Activated naive CD4-positive, alpha-beta T cell (primary cell): ENCODE measurements around the gene GMDS.

Experiments
- DNase-seq, 4 experiments: peaks; one replicate each; lab custom pipeline; 2025; lab: John Stamatoyannopoulos, UW

GMDS gene

DNA sequence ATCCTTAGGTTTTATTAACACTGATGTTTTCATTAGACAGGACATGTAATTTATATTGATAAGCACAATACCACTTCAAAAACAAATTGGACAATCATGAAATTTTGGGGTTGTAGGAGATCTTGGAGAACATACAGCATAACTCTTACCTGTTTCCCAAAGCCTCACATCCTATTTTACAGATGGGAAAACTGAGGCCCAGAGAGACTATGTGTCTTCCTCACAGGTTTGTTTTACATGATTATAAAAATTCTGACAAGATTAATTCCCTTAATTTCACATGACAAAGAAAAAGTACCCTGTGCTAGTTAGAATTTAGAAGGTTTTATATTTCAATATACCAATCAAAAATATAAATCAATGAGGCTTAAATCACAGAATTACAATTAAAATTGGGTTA lies 145.5 kb downstream of the GMDS start:
- no peak for DNase-seq

DNA sequence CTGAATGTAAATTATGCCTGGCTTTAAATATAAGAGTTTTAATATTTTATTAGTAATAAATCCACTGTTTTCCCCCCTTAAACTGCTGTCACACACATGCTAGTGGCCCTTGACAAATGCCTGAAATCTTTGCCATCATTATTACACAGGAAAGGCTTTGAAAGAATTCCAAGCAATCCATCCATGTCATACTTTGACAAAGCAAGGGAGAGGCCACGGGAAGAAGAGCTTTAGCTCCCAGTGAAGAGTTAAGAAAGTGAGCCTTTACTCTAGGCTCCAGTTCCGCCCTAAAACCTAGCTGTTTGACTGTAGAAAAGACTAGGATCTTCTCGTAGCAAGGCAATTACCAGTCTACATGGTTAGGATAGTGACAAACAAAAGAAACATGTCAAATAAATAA lies 147.9 kb downstream of the GMDS start:
- no peak for DNase-seq

DNA sequence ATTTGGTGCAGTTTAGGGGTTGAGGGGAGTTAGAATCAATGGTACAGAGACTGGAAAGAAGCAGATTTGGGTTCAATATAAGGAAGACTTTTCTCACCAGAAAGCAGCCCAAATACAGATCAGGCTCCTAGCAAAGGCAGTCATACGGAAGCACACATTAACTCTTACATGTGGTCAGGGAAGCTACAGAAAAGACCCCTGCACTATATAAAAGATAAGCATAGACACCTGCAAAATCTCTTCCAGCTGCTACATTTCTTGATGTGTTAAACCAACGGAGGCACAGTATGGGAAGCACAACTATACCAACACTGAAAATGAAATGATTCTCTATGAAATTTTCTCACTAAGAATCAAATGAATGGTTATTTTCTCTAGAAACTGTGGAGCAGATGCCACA lies 150.8 kb downstream of the GMDS start:
- DNase-seq: no peak

DNA sequence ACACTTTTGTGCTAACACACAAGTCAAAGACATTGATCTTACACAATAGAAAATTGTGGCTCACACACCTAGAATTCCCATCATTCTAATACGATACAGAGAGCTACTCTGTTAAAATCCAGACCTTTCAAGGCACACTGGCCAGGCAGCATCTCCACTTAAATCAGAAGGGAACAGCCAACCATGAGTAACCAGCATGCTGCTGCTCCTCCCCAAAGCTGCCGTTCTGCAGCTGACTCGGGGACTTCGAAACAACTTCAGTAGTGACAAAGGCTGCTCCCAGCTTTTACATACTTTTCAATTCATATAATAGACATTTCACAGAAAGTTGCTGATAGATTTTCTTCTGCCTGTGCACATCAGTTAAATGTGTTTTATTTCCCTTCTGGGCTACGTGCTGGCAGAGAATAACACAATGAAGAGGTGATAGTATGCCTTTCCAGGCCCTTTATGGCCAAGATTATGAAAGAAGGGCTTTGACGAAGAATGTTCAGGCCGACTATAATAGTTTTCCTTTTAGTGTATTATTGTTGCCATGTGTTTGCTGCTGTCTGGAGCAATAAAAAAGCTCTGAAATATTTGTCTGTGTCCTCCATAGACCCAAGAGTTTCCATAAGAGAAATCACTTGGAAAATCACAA lies 159.0 kb downstream of the GMDS start:
- DNase-seq: no peak

DNA sequence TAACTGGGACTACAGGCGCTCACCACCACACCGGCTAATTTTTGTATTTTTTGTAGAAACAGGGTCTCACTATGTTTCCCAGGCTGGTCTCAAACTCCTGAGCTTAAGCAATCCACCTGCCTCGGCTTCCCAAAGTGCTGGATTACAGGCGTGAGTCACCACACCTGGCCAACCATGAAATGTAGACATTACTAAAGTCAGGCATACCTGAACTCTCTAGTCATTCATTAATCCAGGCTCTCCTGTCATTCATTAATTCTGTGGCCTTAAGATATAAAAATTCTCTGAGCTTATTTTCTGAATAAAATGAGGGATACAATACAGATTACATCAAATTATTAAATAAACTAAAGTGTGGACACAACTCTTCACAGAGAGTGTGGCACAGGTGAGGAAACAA lies 159.7 kb downstream of the GMDS start:
- no peak for DNase-seq

DNA sequence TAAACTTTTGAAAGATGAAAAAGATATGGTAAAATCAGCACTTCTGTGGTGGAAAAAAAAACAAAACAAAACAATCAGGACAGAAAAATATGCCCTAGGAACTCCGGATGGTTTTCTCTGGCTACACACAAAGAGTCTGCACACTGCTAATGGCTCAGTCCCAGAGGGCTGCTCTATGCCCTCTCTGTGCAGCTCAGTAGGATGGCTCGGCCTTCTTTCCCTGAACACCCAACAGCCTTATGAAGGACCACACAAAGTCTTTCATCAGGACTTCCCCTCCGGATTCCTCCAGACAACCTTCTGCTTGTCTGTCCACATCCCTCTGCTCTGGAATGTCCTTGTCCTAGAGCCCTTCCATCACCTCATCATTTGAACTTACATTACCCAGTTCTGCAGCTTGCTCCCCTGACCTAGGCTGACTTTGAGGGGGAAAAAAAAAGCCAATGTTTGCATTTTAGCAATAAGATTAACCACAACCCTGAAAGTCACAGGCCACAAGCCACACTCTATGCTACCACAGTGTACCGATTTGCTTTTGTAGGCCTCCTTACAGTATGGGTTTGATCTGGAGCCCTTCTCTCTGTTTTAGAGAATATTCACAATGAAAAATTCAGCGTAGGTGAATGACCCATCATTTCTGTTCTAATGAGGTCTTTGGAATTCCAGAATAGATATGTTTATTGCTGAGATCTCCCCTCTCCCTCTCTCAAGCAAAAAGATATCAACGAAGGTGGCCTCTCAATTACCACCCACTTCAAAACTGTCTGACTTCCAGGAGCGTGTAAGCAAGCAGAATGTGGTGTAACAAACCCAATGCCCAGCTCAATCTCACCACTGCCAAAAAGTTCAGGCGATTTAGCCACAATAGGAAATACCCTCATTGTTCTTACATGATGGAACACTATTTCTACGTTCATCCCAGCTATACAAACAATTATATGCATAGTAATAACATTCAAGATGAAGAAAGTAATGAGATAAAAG lies 164.0 kb downstream of the GMDS start:
- DNase-seq: no peak

DNA sequence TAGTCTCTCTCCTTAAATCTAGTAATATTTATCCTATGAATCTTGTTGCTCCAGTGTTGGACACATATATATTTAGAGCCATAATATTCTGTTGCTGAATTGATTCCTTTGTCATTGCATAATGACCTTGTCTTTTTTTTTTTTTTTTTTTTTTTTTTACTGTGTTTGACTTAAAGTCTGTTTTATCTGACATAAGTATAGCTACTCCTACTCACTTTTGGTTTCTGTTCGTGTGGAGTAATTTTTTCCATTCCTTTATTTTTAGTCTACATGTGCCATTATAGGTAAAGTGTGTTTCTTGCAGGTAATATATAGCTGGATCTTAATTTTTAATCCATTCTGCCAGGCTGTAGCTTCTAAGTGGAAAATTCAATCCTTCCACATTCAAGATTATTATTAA lies 166.5 kb downstream of the GMDS start:
- DNase-seq: no peak

DNA sequence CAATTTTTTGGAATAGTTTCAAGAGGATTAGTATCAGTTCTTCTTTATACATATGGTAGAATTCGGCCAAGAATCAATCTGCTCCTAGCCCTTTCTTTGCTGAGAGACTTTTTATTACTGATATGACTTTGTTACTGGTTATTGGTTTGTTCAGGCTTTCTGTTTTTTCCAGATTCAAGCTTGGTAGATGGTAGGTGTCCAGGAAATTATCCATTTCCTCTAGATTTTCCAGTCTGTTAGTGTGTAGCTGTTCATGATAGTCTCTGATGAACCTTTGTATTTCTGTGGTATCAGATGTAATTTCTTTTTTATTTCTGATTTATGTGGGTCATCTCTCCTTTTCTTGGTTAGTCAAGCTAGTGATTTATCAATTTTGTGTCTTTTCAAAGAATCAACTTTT lies 167.6 kb downstream of the GMDS start:
- no peak for DNase-seq

DNA sequence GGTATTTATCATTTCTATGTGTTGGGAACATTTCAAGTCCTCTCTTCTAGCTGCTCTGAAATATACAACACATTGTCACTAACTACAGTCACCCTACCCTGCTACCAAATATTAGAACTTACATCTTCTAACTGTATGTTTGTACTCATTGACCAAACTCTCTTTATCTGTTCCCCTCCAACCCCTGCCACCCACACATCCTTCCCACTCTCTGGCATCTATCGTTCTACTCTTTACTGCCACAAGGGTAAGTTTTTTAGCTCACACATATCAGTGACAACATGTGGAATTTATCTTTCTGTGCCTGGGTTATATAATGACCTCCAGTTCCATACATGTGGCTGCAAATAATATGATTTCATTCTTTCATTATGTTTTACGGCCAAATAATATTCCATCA lies 171.9 kb downstream of the GMDS start:
- no peak for DNase-seq

DNA sequence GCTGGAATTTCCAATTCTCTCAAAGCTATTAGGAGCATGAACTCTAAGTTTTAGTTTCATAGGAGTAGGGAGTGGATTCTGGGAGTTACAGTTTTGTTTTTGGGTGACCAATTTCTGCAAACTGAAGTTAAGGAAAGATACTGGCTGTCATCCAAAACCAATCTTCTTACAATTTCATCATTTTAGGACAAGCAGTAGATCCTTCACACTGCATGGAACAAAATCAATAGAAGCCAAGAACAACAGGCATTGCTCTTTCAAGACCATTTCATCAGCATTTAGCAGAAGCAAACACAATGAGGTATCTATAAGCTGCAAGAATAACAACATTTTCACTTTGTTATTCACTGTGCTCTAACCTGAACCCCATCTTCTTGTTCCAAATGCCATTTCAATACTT lies 173.0 kb downstream of the GMDS start:
- DNase-seq: no peak

DNA sequence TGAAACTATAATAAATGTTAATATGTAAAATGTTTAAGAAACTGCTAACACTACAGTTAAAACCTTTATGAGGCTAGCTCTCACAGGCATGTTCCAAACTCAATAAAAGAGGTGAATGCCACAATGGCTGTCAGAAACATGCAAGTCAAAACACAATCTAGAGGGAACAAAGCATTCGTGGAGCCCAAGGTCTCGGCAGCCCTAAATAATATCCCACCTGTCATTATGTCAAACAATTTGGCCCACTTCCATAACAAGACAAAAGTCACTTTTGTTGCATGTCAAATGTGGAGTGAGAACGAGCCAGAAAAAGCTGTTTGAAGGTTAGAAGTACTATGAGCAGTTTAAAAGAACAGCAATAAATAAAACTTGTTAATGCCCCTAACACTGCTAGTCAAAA lies 181.9 kb downstream of the GMDS start:
- no peak for DNase-seq

DNA sequence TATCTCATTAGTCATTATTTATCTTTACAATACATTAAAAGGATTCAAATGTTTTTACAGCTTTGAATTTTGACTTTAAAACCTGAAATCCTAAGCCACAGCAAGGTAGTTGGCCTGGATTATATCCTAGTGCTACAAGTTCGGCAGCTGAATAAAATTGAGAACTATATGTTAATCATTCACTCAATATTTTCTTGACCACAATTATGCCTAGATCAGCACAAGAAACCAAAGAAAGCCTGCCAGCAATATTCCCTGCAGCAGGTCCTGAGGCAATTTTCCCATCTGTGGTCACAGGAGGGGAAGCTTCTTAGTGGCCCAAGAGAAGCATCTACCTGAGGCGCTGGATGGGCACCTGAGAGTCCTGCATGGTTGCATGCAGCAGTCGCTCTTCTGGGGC lies 183.5 kb downstream of the GMDS start:
- DNase-seq: no peak

DNA sequence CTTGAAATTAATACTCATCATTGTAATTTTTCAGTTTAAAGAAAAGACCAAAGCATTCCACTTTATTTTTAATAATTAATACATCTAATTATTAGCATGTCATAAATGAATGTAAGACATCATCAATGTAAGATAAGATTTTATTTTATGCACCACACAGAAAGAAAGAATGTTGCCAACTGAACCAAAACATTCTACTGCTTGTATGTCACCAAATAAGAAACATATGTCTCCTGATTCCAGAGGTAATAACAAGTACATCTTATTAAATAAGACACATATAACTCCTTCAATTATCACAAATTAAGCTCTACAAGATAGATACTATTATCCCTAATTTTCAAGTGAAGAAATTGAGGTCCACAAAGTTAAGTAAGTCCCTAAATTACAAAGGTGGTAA lies 189.5 kb downstream of the GMDS start:
- no peak for DNase-seq

DNA sequence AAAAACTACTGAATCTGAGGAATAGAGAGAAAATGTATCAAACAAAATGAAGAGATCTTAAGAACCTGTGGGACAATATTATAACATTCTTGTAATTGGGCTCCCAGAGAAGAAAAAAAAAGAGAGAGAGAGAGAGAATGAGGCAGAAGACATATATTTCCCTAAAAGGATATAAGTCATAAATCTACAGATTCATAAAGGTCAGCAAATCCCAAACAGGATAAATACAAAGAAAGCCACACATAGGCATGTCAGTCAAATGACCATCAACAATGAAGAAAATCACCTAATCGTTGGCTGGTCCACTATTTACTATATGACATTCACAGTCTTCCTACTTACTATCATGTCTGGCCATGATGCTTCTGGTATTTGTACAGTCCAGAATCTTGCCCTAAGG lies 190.3 kb downstream of the GMDS start:
- DNase-seq: no peak

DNA sequence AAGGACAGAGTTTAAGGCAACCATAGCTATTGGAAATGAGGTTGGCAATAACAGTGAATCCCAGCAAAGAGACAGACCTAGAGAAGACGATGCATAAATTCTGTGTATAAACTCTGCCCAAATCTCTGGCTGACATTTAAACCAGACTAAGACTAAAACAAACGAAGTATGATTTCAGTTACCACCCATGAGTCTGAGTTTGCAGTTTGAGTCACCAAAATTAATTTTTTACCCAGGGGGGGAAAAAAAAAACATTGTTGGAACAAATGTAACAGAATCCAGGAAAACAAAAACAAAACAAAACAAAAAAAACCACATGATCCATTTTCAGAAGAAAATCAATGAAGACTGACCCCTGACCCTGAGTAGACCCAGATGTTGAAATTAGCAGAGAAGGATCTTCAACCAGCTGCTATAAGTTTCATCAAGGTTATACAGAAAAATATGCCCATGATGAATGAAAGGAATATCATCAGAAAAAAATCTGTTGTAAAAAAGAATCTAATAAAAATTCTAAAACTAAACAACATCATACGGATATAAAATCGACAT lies 190.8 kb downstream of the GMDS start:
- no peak for DNase-seq

DNA sequence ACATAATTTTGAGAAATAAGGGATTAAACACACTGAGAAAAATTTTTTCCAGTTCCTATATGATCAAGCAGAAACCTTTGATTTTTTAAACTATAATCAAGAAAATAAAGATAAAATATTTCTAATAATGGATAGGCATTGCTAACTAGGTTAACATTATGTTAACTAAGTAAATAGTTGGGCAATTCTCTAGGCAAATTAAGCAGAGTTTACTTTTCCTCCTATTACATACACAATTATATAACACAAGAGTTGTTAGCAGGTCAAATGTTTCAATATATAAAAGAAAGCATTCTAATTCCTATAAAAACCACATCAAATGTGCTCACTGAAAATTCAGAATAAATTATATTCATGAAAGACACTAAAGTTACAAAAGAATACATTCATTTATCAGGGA lies 191.7 kb downstream of the GMDS start:
- no peak for DNase-seq

DNA sequence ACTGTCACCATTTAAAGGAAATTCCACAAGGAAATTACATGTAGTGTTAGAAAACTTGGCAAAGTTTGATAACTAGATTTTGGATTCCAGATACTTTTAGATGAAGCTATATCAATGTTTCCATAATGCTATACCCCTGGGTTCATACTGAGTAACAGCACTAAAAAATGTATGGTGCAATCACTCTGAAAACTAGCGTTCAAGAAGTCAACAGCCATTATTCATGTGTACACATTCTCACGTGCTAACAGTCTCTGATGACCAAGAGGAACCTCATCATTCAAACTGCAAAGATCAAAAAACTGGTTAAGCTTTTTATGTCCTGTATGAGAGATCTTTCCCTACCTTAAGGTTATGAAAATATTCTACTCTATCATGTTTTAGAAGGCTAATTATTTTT lies 197.6 kb downstream of the GMDS start:
- DNase-seq: no peak

DNA sequence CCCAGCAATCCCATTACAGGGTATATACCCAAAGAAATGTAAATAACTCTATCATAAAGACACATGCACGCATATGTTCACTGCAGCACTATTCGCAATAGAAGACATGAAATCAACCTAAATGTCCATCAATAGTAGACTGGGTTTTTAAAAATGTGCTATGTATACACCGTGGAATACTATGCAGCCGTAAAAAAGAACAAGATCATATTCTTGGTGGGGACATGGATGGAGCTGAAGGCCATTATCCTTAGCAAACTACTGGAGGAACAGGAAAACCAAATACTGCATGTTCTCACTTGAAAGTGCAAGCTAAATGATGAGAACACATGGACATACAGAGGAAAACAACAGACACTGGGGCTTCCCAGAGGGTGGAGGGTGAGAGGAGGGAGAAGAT lies 201.2 kb downstream of the GMDS start:
- DNase-seq: no peak

DNA sequence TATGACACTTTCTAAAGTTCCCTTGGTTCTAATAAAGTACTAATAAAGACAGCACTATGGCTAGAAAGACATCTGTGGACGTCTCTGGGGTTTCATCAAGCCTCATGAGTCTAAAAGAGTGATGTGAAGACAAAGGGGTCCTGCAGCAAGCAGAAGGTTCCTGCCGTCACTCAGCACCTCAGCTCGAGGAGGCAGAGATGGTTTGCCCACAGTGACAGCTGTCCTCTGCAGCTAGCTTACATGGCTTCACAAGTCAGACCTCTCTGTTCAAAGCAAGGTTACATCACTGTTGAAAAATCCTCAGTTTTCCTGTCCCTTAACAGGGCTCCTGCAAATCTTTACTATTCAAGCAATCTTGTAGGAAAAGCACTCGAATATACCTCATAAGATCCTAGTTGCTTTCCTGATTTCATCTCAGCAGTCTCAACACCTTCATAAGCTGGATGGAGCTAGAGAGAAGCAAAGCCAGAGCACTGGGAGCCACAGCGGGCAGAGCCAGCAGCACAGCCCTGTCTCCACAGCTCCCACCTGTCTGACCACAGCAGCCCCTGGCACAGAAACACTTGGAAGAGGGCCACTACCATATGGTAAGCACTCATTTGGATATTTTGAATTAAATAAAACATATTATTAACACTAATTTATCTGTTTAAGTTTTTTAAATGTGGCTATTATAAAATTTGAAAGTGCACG lies 202.3 kb downstream of the GMDS start:
- no peak for DNase-seq

DNA sequence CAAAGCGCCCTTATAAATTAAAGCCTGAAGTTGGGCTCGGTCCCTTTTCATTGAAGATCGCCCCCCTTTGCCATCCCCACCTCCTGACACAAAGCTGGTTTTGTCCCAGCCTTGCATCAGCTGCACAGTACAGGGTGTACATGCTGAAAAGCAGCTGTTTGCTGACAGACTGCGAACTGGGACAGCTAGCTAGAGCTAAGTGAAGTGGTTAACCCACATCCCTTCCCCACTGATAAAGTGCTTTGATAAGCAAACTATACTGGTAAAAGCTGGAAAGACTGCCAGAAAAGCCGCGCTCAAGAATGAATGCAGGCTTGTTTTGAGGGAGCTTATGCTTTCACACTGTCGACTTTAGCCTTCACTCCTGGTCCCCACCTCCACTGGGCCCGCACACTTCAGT lies 207.3 kb downstream of the GMDS start:
- DNase-seq: no peak

DNA sequence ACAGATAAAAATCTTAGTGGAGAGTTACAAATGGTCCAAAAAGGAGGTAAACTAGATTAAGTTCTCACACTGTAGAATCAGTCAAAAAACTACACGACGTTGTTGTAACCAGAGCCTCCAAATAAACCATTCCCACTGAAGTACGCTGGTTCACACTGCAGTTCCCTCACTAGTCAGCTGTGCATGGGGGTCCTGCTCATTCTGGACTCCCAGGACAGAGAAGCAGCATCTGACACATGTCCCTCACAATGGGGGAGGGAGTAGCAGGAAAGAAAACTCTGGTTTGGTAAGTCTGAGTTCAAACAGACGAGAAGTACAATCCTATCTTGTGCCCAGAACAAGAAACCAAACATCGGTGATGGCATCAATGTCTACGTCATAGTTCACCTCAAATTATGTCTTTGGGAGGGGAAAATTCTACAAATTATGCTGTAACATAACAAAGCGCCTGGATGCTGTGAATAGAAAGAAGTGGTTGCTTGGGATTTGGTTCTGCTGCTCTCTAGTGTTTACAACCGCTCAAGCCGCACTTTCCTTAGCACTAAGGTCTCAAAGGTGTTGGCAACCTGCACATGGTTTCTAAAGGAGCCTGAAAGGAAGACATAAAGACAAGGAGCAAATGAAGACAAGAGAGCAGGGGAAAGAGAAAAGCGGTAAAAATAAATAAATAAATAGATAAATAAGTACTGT lies 208.0 kb downstream of the GMDS start:
- DNase-seq: no peak

DNA sequence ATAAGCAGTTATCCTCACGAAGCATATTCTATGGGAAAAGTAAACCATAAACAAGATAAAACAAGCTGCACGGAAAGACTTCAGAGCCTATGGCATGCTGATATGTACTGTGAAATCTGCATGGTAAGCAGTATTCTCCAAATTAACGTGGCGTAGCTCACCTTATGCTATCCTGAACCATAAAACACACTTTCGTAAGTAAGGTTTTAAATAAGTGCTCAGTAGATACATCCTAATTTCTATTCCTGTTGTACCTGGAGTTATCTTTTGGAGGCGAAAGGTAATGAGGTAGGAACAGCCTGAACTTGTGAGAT lies 208.7 kb downstream of the GMDS start:
- DNase-seq: no peak
